Measurements from ENCODE around the gene ZNF653.

The ZNF653 gene

GRCh38 chr19:11505504-11506100, at the start of gene ZNF653:
TSS of gene ZNF653 (minus strand) at chr19:11505839. CDS start at chr19:11505786, 53 bp downstream.
- peak in 1 of 2 experiments; percentile 19 for DNase-seq

GRCh38 chr19:11555246-11555645, 49.6 kb upstream of the ZNF653 start:
- no peak for DNase-seq

GRCh38 chr19:11554160-11554559, 48.5 kb upstream of the ZNF653 start:
- DNase-seq: no peak

- DNase-seq: no peak
Observed at GRCh38 chr19:11552666-11553372, 47.2 kb upstream of the ZNF653 start.

GRCh38 chr19:11551603-11552235, 46.1 kb upstream of the ZNF653 start:
- no peak for DNase-seq

GRCh38 chr19:11550265-11550664, 44.6 kb upstream of the ZNF653 start:
- no peak for DNase-seq

- DNase-seq: no peak
Observed at GRCh38 chr19:11549386-11549953, 43.8 kb upstream of the ZNF653 start.

- no peak for DNase-seq
Observed at GRCh38 chr19:11547929-11548700, 42.5 kb upstream of the ZNF653 start.

- no peak for DNase-seq
Observed at GRCh38 chr19:11541238-11541637, 35.6 kb upstream of the ZNF653 start.

- no peak for DNase-seq
Observed at GRCh38 chr19:11540645-11541044, 35.0 kb upstream of the ZNF653 start.

- no peak for DNase-seq
Observed at GRCh38 chr19:11539495-11540365, 34.1 kb upstream of the ZNF653 start.

GRCh38 chr19:11538232-11539036, 32.8 kb upstream of the ZNF653 start, which contains the start of gene CNN1:
TSS of gene CNN1 (plus strand) at chr19:11538851. CDS start at chr19:11538928, 77 bp downstream.
- DNase-seq: no peak

GRCh38 chr19:11535792-11536595, 30.4 kb upstream of the ZNF653 start:
- DNase-seq: peak in 1 of 2 experiments; percentile 66

- DNase-seq: no peak
Observed at GRCh38 chr19:11534948-11535347, 29.3 kb upstream of the ZNF653 start.

GRCh38 chr19:11534538-11534937, 28.9 kb upstream of the ZNF653 start:
- no peak for DNase-seq

GRCh38 chr19:11530432-11530831, 24.8 kb upstream of the ZNF653 start:
- DNase-seq: peak; percentile 85 to 92

- peak; percentile 95 for DNase-seq
Observed at GRCh38 chr19:11528551-11529341, 23.1 kb upstream of the ZNF653 start, which contains the start of gene ECSIT. TSS of gene ECSIT (minus strand) at chr19:11529134. CDS start at chr19:11519170, 9,964 bp downstream.

- DNase-seq: no peak
Observed at GRCh38 chr19:11519138-11519537, 13.5 kb upstream of the ZNF653 start.

GRCh38 chr19:11513946-11514345, 8.3 kb upstream of the ZNF653 start:
- no peak for DNase-seq
